Stimulated activated CD8-positive, alpha-beta memory T cell treated with anti-CD3 and anti-CD28 coated beads, Interleukin-15, amount 100 ng/mL, for 48 hours (primary cell): ENCODE results near the gene IRF6.
A peak's percentile ranks its signal among the peaks of the same experiment; 100 is the strongest.

Experiments
- DNase-seq, 2 donors: peaks; one replicate each; pipeline ENCODE4 v3.0.0-alpha.2; 2020; ENCODE audit warnings: low read depth in 2 of 2

IRF6 gene

GRCh38 chr1:209759829-209760359 is 46.0 kb downstream of the IRF6 start:
- no peak for DNase-seq

GRCh38 chr1:209758400-209758799 is 47.5 kb downstream of the IRF6 start:
- no peak for DNase-seq

DNA sequence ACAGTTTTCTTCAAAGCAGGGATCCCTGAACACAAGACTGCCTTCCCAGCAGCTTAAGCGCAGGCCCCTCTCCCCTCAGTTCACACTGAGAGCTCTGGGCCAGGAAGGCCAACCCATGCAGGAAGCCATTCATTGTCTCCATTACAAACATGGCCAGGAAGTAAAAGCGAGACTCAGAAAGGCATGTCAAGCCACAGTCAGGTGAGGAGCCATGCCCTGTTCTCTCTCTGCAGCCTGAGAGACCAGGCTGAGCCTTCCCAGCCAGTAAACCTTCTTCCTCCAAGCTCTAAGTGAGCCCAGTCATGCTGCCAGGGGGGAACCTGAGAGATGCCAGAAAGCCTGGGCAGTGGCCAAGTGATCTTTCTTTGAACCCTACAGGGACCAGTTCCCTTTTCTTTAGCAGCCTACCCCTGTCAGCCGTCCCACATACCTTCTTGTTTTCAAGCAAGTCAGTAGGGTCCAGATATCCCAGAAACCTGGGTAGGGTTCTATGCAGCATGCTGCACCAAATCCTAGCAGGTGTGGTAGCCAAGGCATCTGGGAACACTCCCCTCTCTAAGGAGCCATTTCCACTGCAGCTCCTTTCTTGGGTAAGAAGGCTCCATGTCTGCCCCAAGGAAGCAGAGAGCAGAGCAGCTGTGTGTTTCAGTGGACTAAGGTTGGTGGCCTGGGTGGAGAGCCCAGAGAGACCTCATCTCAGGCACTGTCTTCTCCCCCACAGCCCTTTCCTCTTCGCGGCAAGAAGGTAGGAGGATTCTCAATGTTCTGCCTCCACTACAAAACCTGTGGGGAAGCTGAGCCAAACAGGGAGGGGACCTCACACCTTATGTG is 49.1 kb downstream of the IRF6 start:
- DNase-seq, result no peak

DNA sequence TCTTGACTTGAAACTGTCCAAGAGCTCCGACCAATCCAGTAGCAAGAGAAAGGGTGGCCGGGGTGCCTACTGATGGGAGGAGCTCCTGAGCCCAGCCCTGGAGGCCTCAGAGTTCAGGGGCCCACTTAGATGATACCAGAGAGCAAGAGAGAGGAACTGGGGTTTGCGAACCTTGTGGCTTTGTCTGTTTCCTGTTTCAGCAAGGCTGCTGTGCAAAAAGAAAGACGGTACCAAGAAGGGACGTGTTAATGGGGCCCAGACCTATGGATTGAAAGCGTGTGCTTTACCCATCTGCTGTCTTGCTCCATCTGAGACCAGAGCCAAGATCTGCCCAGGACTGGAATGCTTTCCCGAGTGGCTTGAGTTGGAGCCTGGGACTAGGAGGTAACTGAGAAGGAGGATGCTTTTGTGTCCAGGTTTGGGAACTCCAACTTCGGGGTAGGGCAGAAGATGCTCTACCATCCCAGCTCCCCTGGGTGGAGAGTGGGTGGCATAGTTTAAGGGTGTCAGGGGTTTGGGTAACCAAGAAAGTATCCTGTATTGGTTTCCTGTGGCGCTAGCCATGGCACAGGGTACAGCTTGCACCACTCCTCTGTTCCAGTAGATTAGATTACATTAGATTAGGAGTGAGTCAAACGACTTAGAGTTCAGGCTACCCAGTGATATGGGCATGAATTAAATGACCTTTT is 49.9 kb downstream of the IRF6 start, which contains the start of gene TRAF3IP3:
Gene TRAF3IP3, plus strand, starts transcription at position 128 of the 689 bp plus-strand sequence. CDS start 3,987 bp downstream, outside the sequence.
- peak; percentile 73 to 78 for DNase-seq

DNA sequence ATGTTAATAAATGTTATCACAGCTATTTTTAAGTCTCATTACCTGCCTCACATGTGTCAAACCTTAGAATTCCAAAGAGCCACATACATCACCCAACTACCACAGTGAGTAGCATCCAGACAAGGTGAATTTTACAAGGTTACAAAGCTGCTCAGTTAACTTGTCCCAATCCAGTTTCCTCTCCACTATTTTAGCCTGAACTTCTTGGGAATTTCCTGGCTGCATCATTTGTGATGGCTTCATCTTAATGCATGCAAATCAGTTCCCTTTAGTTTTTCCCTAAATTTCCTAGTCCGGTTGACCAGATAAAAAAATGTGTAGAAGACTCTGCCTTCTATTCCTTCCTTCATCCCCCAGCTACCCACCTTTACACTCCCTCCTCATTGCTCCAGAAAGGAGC is 50.7 kb downstream of the IRF6 start:
- DNase-seq, result no peak

GRCh38 chr1:209752890-209753289 is 53.1 kb downstream of the IRF6 start:
- no peak for DNase-seq

- no peak for DNase-seq
Measured at GRCh38 chr1:209751627-209752231, 54.2 kb downstream of the IRF6 start.

DNA sequence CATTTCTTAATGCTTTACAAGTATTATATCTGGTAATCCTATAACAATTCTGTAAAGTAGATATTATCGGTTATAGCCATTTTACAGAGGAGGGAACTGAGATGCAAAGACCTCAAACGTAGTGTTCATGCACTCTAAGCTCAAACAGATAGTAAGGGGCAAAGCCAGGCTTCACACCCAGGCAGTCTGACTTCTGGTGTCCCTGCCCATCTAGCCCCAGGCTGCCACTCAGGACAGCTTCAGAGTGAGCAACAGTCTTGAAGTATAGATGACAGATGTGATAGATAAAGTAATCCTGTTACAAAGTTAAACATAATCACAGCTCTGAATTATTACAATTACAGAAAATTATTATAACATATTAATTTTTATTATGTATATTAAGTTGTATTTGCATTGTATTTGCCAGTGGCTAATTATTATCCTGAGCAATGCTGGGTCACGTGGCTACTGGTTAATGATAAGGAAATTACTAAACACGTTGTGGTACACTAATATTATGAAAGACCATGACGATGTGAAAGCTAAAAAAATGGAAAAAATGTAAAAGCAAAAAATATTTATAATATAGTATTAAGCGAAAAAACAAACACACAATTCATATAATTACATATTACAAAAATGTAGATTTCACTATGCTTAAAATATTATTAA is 56.1 kb downstream of the IRF6 start:
- no peak for DNase-seq

DNA sequence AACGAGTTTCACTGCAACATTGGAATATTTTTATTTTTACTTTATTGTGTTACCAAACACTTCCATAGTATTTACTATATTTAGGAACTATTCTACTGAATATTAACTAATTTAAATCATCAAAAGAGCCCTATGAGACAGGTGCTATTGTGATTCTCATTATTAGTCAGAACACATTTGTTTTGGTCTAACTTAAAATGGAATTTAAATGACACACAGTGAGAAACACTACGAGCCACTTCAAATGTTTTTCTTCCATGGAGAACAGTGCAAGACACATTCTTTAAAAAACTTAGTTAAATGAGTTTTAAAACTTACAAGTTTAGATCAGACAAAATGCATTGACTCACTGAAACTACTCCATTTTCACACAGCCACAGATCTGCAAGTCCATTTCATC is 56.7 kb downstream of the IRF6 start:
- no peak for DNase-seq

- no peak for DNase-seq
Measured at GRCh38 chr1:209748620-209749019, 57.3 kb downstream of the IRF6 start.

- DNase-seq, result peak; percentile 87 to 91
Measured at GRCh38 chr1:209747580-209748262, 58.2 kb downstream of the IRF6 start.

DNA sequence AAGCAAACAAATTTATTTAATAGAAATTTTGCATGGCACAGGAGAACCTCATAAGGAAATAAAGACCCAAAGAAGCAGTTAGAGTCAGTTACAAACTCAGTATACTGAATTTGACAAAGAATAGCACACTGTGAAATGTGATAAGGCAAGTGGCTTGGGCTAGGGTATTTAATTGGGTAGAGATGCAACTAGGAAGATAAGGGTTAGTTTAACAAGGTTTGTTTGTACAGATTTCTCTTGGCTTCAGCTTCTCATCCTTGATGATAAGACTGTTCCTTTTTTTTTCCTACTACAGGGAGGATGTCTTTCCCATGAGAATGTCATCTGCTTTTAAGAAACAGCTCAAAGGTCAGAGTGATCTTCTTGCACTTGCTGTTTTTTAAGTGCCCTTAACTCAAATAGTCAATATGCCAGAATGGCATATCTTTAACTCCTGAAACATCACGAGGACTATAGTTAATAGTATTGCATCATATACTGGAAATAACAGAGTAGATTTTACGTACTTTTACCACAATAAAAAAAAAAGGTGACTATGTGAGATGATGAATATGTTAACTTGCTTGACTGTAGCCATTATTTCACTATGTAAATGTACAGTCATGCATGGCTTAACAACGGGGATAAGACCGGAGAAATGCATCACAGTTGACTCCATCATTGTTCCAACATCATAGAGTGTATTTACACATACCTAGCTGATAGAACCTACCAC is 59.3 kb downstream of the IRF6 start:
- no peak for DNase-seq

DNA sequence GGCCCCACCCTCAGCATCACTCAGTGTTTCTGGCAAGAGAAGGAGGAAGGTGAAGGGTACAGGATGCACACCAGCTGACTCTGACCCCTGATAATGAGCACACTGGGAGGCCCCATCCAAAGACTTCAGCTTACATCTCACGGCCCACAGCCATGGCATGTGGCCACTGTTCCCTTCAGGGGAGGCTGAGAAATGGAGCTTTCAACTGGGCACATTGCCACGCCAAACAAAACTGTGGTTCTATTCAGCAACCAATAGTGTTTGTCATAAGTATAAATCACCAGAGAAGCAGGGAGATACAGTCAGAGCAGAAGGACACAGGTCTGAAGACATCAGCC is 62.8 kb downstream of the IRF6 start:
- DNase-seq, result no peak

- DNase-seq, result no peak
Measured at GRCh38 chr1:209742409-209743144, 63.4 kb downstream of the IRF6 start.

- DNase-seq, result no peak
Measured at GRCh38 chr1:209741889-209742288, 64.1 kb downstream of the IRF6 start.

GRCh38 chr1:209741193-209741592 is 64.7 kb downstream of the IRF6 start:
- DNase-seq, result no peak

DNA sequence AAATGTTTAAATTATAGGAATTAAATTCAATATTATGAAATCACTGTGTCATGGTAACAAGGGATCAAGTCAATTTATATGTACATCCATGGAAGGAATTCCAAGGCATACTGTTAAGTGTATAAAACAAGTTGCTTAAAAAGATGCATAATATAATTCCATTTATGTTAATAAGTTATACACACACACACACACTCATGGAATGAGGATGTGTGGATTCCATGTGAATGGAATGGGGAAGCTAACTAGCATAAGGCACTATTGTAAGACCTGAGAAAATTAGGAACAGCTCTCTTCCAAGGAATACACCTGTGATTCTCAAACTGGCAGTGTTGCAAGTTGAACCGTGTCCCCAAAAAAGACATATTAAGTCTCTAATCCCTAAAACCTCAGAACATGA is 67.7 kb downstream of the IRF6 start:
- no peak for DNase-seq

DNA sequence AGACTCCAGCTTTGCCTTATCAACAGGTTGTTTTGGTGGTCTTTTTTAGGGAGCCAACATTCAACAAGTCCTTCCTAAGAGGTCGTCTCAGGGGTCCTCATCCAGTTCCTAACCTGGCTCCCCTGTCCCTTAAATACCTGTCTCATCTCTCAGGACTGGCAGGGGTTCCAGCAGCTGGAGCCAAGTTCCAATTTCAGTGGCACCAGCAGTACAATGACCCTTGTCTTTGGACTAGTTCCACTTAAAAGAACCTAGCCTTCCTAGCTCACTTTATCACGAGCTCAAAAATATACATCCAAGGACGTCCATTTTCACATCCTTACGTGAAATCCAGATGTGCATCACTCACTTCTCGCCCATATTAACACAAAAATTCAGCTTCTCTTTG is 68.8 kb downstream of the IRF6 start:
- no peak for DNase-seq

- DNase-seq, result no peak
Measured at GRCh38 chr1:209736490-209737117, 69.3 kb downstream of the IRF6 start.
